Eye (tissue), 1 donor: ENCODE results near the gene RAN.
"Not testable (repeated sequence)": the region's sequence is repeated elsewhere in the genome, so short reads cannot be mapped to it uniquely, and the experiment has no call there.

Experiments
- DNase-seq: peaks from one replicate; pipeline ENCODE4 v3.0.0-alpha.2; 2015

RAN gene

GRCh38 chr12:130878193-130879185 is 6.6 kb downstream of the RAN start:
- DNase-seq, result peak; percentile 14

DNA sequence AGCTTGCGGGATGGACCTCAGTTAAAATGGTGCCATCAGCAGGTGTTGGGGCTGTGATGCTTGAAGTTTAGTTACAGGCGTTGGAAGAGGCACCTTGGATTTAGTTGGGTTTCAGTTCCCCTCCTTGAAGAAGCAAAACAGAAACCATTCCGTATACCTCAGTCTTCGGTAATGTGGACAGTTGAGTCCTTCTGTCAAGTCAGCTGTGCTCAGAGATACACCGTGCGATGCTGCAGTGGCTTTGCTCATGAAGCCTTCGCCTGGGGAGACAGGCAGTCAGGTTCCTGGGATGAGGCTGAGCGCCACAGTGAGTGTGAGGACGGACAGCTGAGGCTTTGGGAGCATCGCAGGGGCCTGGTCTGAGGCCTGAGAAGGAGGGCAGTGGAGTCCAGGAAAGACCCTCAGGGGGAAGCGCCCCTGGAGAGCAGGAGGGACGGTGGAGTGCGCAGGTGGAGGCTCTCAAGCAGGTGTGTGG is 7.4 kb downstream of the RAN start:
- peak; percentile 16 for DNase-seq

- DNase-seq, result peak; percentile 23
Measured at GRCh38 chr12:130879781-130880389, 8.0 kb downstream of the RAN start.

GRCh38 chr12:130880411-130880885 is 8.6 kb downstream of the RAN start:
- DNase-seq, result peak; percentile 71

DNA sequence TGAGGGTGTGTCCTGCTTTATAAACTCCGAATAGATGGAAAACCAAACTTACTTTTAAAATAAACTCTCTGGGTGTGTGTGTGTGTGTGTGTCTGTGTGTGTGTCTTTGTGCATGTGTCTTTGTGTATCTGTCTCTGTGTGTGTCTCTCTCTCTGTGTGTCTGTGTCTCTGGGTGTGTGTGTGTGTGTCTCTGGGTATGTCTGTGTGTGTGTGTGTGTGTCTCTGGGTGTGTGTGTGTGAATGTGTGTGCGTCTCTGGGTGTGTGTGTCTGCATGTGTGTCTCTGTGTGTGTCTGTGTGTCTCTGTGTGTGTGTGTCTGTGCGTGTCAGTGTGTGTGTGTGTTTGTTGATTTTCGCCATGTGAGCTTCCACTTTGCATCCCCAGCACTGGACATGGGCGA is 9.2 kb downstream of the RAN start:
- DNase-seq, result no peak

- DNase-seq, result no peak
Measured at GRCh38 chr12:130881548-130881947, 9.7 kb downstream of the RAN start.

DNA sequence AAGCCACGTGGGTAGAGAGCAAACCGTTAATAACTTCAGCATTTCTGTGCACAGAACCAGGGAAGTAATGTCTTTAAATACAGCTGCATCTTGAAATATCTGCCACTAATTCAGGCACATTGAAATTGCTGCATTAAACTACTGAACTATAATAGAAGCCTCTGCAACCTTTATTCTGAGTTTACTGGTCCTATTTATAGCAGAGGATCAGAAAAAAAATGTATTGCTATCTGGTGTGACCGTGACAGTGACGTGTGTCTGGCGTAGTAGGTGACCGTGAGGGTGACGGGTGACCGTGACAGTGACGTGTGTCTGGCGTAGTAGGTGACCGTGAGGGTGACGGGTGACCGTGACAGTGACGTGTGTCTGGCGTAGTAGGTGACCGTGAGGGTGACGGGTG is 15.3 kb downstream of the RAN start:
- DNase-seq, result not testable (repeated sequence)

- DNase-seq, result no peak
Measured at GRCh38 chr12:130904064-130904463, 32.2 kb downstream of the RAN start.

DNA sequence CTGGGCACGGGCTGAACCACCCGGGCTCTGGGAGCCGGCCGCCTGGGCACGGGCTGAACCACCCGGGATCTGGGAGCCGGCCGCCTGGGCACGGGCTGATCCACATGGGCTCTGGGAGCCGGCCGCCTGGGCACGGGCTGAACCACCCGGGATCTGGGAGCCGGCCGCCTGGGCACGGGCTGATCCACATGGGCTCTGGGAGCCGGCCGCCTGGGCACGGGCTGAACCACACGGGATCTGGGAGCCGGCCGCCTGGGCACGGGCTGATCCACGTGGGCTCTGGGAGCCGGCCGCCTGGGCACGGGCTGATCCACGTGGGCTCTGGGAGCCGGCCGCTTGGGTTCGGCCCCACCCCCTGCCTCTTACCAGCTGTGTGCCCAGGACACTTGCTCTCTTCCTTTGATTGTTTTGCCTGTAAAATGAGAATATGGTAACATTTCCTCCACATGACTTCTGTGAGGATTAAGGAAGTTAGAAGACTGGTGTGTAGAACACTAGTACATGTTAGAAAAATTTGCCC is 33.1 kb downstream of the RAN start:
- not testable (repeated sequence) for DNase-seq

DNA sequence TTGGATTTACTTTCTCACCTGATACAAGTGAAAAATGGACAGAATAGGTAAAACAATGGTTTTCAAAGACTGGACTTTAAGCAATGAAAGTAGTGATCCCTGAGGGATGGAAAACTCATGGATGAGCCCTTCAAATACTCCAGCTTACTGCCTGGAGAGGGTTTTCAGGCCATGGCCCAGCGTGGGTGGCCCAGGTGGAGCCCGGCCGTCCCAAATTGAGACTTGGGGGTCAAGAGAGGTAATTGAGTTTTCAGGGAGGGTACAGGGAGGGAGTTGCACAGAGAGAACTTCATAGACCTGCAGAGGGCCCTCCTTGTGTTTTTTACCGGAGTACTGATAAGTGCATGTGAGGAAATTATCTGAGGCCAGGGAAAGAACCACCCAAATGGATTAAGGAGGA is 37.2 kb downstream of the RAN start:
- DNase-seq, result no peak

- no peak for DNase-seq
Measured at GRCh38 chr12:130911193-130911592, 39.3 kb downstream of the RAN start.

- DNase-seq, result no peak
Measured at GRCh38 chr12:130911933-130912332, 40.1 kb downstream of the RAN start.

GRCh38 chr12:130916241-130916911 is 44.5 kb downstream of the RAN start:
- peak; percentile 96 for DNase-seq

DNA sequence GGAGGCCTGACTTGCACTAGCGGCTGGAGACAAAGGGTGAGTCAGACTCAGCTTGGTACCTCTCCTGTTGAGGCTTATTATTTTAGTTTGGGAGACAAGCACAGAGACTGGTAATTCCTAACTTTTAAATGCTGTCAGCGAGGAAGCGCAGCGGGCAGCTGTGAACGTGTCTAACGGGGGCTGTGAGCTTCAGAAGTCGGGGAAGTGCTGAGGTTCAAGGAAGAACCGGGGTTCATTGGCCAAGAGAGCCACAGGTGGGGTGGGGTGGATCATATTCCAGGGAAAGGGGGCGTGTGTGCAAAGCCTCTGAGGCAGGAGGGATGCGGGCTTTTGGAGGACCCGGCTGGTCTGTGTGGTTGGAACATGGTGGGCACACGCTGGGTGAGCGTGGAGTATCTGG is 45.7 kb downstream of the RAN start:
- no peak for DNase-seq

GRCh38 chr12:130919086-130919485 is 47.2 kb downstream of the RAN start:
- DNase-seq, result no peak

DNA sequence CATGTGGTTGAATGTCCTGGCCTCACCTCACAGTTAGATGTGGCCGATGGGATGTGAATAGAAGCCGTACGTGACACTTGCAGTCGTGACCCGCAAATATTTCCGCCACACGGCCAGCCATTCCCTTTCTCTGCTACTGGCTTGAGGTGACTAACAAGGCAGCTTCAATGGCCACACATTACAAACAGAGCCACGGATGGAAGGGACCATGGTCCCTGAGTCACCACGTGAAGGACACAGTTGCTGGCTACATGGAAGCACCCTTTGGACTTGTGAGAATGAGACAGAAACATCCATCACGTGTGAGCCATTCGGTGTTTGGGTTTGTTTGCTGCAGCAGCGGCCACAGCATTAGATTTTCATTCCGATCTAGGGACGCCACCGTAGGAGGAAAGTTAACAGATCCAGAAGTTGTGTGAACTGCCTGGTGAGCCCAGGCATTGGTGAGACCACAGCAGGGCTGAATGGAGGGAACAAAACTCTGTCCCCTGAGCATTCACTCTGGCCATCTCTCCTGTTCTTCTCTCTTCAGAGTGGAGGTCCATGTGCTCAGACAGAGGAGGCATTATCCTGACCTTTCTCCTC is 48.3 kb downstream of the RAN start:
- DNase-seq, result no peak

- no peak for DNase-seq
Measured at GRCh38 chr12:130920723-130921381, 49.0 kb downstream of the RAN start.

DNA sequence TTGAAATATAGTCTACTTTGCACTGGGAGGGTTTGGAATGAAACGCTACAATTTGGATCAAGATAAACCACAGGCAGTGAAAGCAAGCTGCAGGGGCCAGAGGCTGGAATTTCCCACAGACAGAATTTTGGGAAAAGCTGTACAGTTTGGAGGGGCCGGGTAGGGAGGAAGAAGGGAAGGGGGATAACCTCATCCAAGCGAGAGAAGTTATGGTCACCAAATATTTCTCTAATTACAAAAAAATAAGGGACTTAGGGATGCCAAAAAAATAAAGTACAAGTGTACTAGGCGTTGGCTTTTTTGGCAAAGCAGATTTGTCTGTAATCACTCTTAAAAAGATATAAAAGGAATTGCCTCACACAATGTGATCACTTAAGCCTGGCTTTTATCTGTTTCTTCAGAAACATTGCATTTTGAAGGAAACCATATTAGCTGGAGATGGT is 50.7 kb downstream of the RAN start:
- DNase-seq, result peak; percentile 11

- DNase-seq, result no peak
Measured at GRCh38 chr12:130924966-130925665, 53.2 kb downstream of the RAN start.

GRCh38 chr12:130925666-130926015 is 53.8 kb downstream of the RAN start:
- no peak for DNase-seq
